MM.1S (cell line): ENCODE data around the gene TARBP2.

ENCODE experiments used
- DNase-seq: peaks from one replicate; pipeline ENCODE4 v3.0.0-alpha.2; 2015
- H2AFZ ChIP-seq: fragments of 300-600 bp; sonication (generic); 2 replicates; pipeline ENCODE4 v1.6.0; 2016; ENCODE audit warnings: antibody characterized with exemption, low read length
- H3F3A ChIP-seq: fragments of 300-600 bp; sonication (generic); 2 replicates; pipeline ENCODE4 v1.6.1; 2016; ENCODE audit warnings: mild to moderate bottlenecking, antibody characterized with exemption, low read length, moderate library complexity, mixed read lengths; ENCODE audit not compliant: insufficient read depth
- H3K27ac ChIP-seq: fragments of 300-600 bp; sonication (generic); 2 replicates; pipeline ENCODE4 v1.5.1; 2016; ENCODE audit warnings: mild to moderate bottlenecking, low read length
- H3K27me3 ChIP-seq: fragments of 300-600 bp; sonication (generic); replicated peaks from 2 replicates; pipeline ENCODE4 v1.6.0; 2016; ENCODE audit warnings: low read length; ENCODE audit not compliant: insufficient read depth
- H3K36me3 ChIP-seq: fragments of 300-600 bp; sonication (generic); replicated peaks from 2 replicates; pipeline ENCODE4 v1.6.1; 2016; ENCODE audit warnings: mild to moderate bottlenecking, low read length, mixed read lengths; ENCODE audit not compliant: insufficient read depth
- H3K4me1 ChIP-seq: fragments of 300-600 bp; sonication (generic); 2 replicates; pipeline ENCODE4 v1.6.1; 2016; ENCODE audit warnings: low read length, mixed read lengths
- H3K4me2 ChIP-seq: fragments of 300-600 bp; sonication (generic); 2 replicates; pipeline ENCODE4 v1.6.0; 2016; ENCODE audit warnings: low read depth, low read length
- H3K4me3 ChIP-seq: fragments of 300-600 bp; sonication (generic); 2 replicates; pipeline ENCODE4 v1.5.1; 2016; ENCODE audit warnings: low read length, mixed read lengths
- H3K79me2 ChIP-seq: fragments of 300-600 bp; sonication (generic); 2 replicates; pipeline ENCODE4 v1.6.1; 2016; ENCODE audit warnings: mixed run types, low read length, mixed read lengths
- H3K9ac ChIP-seq: fragments of 300-600 bp; sonication (generic); 2 replicates; pipeline ENCODE4 v1.6.1; 2016; ENCODE audit warnings: low read length, mixed read lengths
- H3K9me2 ChIP-seq: fragments of 300-600 bp; sonication (generic); replicated peaks from 2 replicates; pipeline ENCODE4 v1.6.1; 2016; ENCODE audit warnings: mild to moderate bottlenecking, low read length, mixed read lengths; ENCODE audit not compliant: insufficient read depth
- H3K9me3 ChIP-seq: fragments of 300-600 bp; sonication (generic); replicated peaks from 2 replicates; pipeline ENCODE4 v1.6.1; 2016; ENCODE audit warnings: mild to moderate bottlenecking, low read length, mixed read lengths; ENCODE audit not compliant: insufficient read depth
- H4K20me1 ChIP-seq: fragments of 300-600 bp; sonication (generic); 2 replicates; pipeline ENCODE4 v1.6.1; 2016; ENCODE audit warnings: mild to moderate bottlenecking, low read length, moderate library complexity, mixed read lengths; ENCODE audit not compliant: insufficient read depth
- CTCF ChIP-seq: fragments of 300-600 bp; sonication (generic); IDR thresholded peaks from 2 replicates; pipeline ENCODE4 v1.5.1; 2016; ENCODE audit warnings: antibody characterized with exemption, low read length, mixed read lengths
- EZH2 ChIP-seq: fragments of 300-600 bp; sonication (generic); optimal IDR thresholded peaks from 2 replicates; pipeline ENCODE3; 2017; ENCODE audit warnings: low read depth, mild to moderate bottlenecking, antibody characterized with exemption, low read length, mixed read lengths
- EZH2phosphoT487 ChIP-seq: fragments of 300-600 bp; sonication (generic); IDR thresholded peaks from 2 replicates; pipeline ENCODE4 v1.6.1; 2018; ENCODE audit warnings: antibody characterized with exemption, low read length

The TARBP2 gene

GRCh38 chr12:53496752-53497032 is 4.4 kb upstream of the TARBP2 start:
- Histone ChIP-seq H3K27ac (no peak overlapping the region), H3K4me1 (peaks cover 19% of the 10 kb centered on the region), H3K9ac (no peak overlapping the region), H3K4me3 (no peak overlapping the region), H3F3A (peaks cover 22% of the 10 kb centered on the region), H3K79me2 (peaks cover 32% of the 10 kb centered on the region), H2AFZ (no peak overlapping the region), H3K4me2 (no peak overlapping the region), H3K36me3 (no peaks in the 10 kb centered on the region), H4K20me1 (no peaks in the 10 kb centered on the region), H3K27me3 (no peaks in the 10 kb centered on the region), H3K9me3 (no peaks in the 10 kb centered on the region), H3K9me2 (no peaks in the 10 kb centered on the region)
- TF ChIP-seq EZH2phosphoT487 = no peak
- TF ChIP-seq EZH2 = no peak
- no peak for TF ChIP-seq CTCF
- DNase-seq = no peak

DNA sequence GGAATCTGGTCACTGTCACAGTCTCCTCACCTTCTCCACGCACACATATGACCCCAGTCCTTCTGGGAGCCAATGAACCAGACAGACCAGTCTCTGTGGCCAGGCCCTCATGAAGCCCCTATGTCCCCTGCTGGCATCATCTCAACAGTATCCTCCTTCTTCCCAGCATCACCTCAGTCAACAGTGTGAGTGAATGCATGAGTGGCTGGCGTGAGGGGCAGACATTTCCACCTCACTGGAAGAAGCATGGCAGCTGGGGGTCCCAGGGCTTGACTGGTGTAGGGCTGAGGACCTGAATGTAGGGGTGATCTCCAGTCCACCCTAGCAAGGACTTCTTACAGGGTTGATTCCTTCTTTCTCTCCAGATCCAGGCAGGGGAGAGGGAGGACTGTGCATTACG is 3.6 kb upstream of the TARBP2 start:
- Histone ChIP-seq H3K27me3 (no peaks in the 10 kb centered on the region), H2AFZ (no peak overlapping the region), H3K4me1 (peaks cover 25% of the 10 kb centered on the region), H3K27ac (no peak overlapping the region), H3K9ac (no peak overlapping the region), H3F3A (peaks cover 18% of the 10 kb centered on the region), H4K20me1 (no peaks in the 10 kb centered on the region), H3K9me2 (no peaks in the 10 kb centered on the region), H3K36me3 (no peaks in the 10 kb centered on the region), H3K4me2 (no peak overlapping the region), H3K79me2 (peaks cover 40% of the 10 kb centered on the region), H3K4me3 (no peak overlapping the region), H3K9me3 (no peaks in the 10 kb centered on the region)
- no peak for DNase-seq
- TF ChIP-seq EZH2 = no peak
- no peak for TF ChIP-seq CTCF
- no peak for TF ChIP-seq EZH2phosphoT487

- H3K9me3 ChIP-seq = no peaks in the 10 kb centered on the region
- TF ChIP-seq EZH2phosphoT487 (no peak), CTCF (no peak), EZH2 (no peak)
- peaks cover 25% of the 10 kb centered on the region for H3K4me1 ChIP-seq
- 0 out of 2 replicates have a peak overlapping the region, but pooled peaks have one; percentile 78 for H3K9ac ChIP-seq
- no peaks in the 10 kb centered on the region for H3K9me2 ChIP-seq
- peaks cover 17% of the 10 kb centered on the region for H3F3A ChIP-seq
- H3K36me3 ChIP-seq = no peaks in the 10 kb centered on the region
- no peak for DNase-seq
- no peak overlapping the region for H2AFZ ChIP-seq
- no peaks in the 10 kb centered on the region for H3K27me3 ChIP-seq
- H3K4me2 ChIP-seq = peak overlapping the region; percentile 82
- H4K20me1 ChIP-seq = no peaks in the 10 kb centered on the region
- H3K4me3 ChIP-seq = peak overlapping the region; percentile 84; the same call in 1 of the 2 replicates
- H3K79me2 ChIP-seq = peaks cover 48% of the 10 kb centered on the region
- no peak overlapping the region for H3K27ac ChIP-seq
These were observed 2.9 kb upstream of the TARBP2 start for GRCh38 chr12:53498235-53498630.
